Bronchial epithelial cell (primary cell): ENCODE data around the gene COL2A1. TPM values are rescaled to one million over a fixed set of nuclear protein-coding genes. Genes with fewer than 3 reads are reported as not detected.

ENCODE experiments used
- DNase-seq: peaks from one replicate; pipeline ENCODE4 v3.0.0-alpha.2; 2010; ENCODE audit warnings: low read depth
- FAIRE-seq: peaks from 2 replicates; lab custom pipeline; 2011; peaks lifted over from hg19 to GRCh38; lab: Jason Lieb, UNC
- H3K27me3 ChIP-seq: 2 replicates; pipeline ENCODE4 v1.5.1; 2011; ENCODE audit warnings: low read length; ENCODE audit not compliant: control insufficient read depth, insufficient read depth
- H3K36me3 ChIP-seq: 2 replicates; pipeline ENCODE4 v1.5.1; 2011; ENCODE audit warnings: low read length; ENCODE audit not compliant: control insufficient read depth, insufficient read depth
- H3K4me3 ChIP-seq: 2 replicates; pipeline ENCODE4 v1.5.1; 2011; ENCODE audit warnings: mild to moderate bottlenecking, low read depth, low read length, control low read depth
- total RNA-seq: library from RNA; depleted of rRNA; stranded (reverse); fragments of >200 nt; gene quantifications from 2 replicates; pipeline ENCODE4 v1.2.1, GENCODE V29; 2014
- TF ChIP-seq, protein P1 (sequence below): IDR thresholded peaks from 2 replicates; pipeline ENCODE4 v1.5.1; 2011; ENCODE audit warnings: mild to moderate bottlenecking, moderate library complexity, low read length, control low read depth, inconsistent platforms; ENCODE audit not compliant: insufficient read depth, severe bottlenecking

The COL2A1 gene
- total RNA-seq, 1 donor from 2014 or later = under 0.01 TPM

DNA sequence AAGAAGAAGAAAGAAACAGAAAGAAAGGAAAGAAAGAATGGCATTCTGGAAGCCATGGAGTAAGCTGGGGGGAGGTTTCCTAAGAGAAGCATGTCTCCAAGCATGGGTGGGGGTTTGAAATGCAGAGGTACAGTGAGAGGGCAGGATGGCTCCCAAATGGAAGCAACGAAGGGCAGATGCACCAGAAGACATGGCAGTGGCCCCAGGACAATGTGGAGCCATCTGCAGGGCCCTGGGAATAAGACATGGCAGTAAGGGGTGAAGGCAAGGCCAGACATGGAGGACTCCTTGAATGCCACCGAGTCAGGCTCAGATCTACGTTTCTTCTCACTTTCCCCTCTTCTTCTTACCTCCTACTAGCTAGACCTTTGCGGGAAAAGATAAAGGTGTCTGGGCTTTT lies 4.7 kb upstream of the COL2A1 start:
- Histone ChIP-seq H3K4me3 (no peak overlapping the region), H3K27me3 (peaks cover 27% of the 10 kb centered on the region), H3K36me3 (no peaks in the 10 kb centered on the region)
- TF ChIP-seq, protein P1, sequence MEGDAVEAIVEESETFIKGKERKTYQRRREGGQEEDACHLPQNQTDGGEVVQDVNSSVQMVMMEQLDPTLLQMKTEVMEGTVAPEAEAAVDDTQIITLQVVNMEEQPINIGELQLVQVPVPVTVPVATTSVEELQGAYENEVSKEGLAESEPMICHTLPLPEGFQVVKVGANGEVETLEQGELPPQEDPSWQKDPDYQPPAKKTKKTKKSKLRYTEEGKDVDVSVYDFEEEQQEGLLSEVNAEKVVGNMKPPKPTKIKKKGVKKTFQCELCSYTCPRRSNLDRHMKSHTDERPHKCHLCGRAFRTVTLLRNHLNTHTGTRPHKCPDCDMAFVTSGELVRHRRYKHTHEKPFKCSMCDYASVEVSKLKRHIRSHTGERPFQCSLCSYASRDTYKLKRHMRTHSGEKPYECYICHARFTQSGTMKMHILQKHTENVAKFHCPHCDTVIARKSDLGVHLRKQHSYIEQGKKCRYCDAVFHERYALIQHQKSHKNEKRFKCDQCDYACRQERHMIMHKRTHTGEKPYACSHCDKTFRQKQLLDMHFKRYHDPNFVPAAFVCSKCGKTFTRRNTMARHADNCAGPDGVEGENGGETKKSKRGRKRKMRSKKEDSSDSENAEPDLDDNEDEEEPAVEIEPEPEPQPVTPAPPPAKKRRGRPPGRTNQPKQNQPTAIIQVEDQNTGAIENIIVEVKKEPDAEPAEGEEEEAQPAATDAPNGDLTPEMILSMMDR = no peak
- FAIRE-seq (no peak), DNase-seq (no peak)

DNA sequence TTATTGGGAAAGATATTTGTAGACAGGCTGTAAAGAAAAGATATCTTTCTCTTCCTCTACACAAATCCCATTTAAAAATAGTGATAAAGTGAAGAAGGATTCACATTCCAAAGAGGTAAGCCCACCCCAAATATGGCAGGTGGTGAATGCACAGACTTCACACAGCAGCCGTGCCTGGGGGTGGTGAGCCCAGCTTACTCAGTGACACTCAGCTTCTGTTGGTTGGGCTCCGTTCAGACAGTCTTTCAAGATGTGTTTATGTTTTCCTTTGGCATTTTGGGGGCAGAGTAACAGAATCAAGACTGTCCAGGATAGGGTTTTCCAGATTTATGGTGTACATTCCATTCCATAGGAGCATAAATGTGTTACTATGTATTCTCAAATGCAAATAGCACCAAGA lies 4.1 kb upstream of the COL2A1 start:
- H3K27me3 ChIP-seq = peaks cover 31% of the 10 kb centered on the region
- FAIRE-seq = no peak

DNA sequence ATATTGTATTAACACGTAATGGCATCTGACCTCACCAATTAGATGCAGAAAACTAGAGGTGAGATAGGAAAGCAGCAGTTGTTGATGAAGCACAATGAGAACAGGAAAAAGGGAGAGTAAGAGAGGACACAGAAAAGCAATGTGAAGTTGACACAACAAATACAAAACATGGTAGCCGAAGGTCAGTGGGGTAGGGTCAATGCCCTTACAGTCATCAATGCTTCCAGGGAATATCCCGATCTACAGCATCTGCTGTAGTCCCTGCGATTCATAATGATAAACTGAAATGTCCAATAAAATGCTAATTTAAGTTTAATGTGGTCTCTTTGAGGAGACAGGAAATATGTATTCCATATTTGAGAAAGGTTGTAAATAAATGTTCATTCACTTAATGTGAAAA lies 2.9 kb upstream of the COL2A1 start:
- FAIRE-seq (no peak), DNase-seq (no peak)
- Histone ChIP-seq H3K27me3 (peaks cover 40% of the 10 kb centered on the region), H3K4me3 (no peak overlapping the region), H3K36me3 (no peaks in the 10 kb centered on the region)
- TF ChIP-seq, protein P1 = no peak

More for the DNA sequence above, 4.1 kb upstream of the COL2A1 start:
- Histone ChIP-seq H3K4me3 (no peak overlapping the region), H3K36me3 (no peaks in the 10 kb centered on the region)
- TF ChIP-seq, protein P1 = no peak
- DNase-seq = no peak

DNA sequence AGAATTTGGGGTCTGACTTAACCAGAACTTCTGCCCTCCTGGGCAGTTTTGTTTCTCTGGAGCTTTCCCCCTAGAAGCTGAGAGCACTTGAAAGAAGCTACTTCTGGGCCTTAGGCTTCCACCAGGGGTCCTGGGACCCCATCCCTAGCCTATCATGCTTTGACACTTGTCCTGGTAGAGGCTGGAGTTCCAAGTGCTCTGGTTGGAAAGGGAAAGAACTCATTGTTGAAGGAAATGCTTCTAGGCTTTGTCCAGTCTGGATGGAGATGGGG lies 1.4 kb upstream of the COL2A1 start:
- no peaks in the 10 kb centered on the region for H3K36me3 ChIP-seq
- peaks cover 39% of the 10 kb centered on the region for H3K27me3 ChIP-seq
- FAIRE-seq (no peak), DNase-seq (no peak)
- TF ChIP-seq, protein P1 = no peak
- no peak overlapping the region for H3K4me3 ChIP-seq

DNA sequence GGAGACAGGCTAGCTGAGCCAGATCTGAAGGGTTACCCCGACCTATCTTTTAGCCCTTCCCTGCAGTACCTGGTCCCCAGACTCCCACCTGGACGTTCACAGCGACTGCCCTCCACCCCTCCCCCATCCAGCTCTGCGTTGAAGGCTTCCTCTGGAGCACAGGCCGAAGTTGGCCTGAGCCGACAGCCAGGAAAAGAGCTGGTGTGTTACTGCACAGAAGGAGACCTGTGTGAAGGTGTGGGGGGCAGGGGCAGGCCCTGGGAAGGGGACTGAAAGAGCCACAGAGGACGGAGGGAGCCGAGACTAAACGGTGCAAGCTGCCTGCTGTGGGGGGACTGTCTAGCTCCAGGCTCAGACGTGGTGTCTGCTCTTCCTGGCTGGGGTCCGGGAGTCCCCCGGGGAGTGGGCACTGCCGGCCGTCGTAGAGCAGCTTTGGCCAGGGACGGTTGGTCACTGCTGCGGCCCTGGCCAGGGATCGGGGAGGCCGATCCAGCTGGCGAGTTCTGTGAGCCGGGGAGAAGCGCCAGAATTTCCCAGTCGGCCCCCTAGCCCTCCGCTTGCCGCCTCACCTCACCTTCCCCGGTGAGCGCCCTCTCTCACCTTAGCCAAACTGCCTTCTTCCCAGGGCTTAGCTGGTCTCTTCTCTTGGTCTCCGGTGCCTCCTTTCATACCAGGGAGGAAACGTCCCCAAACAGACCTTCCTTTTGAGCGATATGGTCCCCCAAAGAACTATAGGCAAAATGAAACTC lies 899 bp upstream of the COL2A1 start:
- FAIRE-seq (no peak), DNase-seq (no peak)
- Histone ChIP-seq H3K4me3 (no peak overlapping the region), H3K36me3 (no peaks in the 10 kb centered on the region), H3K27me3 (peaks cover 39% of the 10 kb centered on the region)
- TF ChIP-seq, protein P1 = no peak
